SH-SY5Y (cell line): Measurements from ENCODE around the gene STYK1.

Experiments
- GATA2 ChIP-seq: IDR thresholded peaks from 2 replicates; pipeline ENCODE4 v1.6.1; 2011; ENCODE audit warnings: mild to moderate bottlenecking, low read depth, low read length
- GATA3 ChIP-seq: IDR thresholded peaks from 2 replicates; pipeline ENCODE4 v1.6.1; 2011; ENCODE audit warnings: low read depth, mild to moderate bottlenecking, low read length, moderate library complexity

The STYK1 gene

GRCh38 chr12:10701843-10702242 lies 28.0 kb upstream of the STYK1 start:
- TF ChIP-seq GATA3 (no peak), GATA2 (no peak)

- TF ChIP-seq GATA2 (no peak), GATA3 (no peak)
Observed at GRCh38 chr12:10701131-10701681, 27.4 kb upstream of the STYK1 start.

GRCh38 chr12:10700581-10700980 lies 26.7 kb upstream of the STYK1 start:
- TF ChIP-seq GATA2 (no peak), GATA3 (no peak)

DNA sequence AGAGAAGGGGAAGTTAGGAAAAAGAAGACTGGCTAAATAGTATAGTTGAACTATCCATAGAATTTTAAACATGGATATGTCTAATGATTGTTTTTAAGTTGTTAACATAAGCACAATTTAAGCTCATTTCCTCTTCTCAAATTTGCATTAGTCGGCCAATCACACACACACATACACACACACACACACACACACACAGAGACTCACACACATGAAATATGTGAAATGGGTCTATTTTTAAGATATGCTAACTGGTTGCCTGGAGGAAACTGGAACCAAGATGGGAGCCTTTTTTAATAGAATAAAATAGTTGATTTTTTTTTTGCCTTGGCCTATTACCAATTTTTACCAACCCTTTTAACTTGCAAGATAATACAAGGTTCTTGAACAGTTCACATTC lies 24.0 kb upstream of the STYK1 start:
- TF ChIP-seq GATA2 (no peak), GATA3 (no peak)

DNA sequence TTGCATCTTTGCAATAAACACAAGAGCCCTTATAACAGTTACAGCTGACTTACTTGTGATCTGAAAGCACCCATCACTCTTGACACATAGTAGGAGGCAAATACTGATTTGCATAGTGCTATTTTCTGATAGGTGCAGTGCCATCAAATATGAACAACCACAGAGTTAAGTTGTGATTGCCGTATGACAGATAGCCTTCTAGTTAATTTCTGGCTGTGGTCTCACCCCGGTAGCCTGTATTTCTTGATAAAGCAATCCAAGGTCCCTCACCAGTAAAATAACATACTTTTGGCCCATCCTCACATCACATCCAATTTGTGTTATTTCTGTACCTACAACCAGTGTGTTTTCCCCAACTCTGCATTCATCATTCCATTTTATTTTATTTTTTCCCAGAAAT lies 23.3 kb upstream of the STYK1 start:
- TF ChIP-seq GATA2 (no peak), GATA3 (no peak)

DNA sequence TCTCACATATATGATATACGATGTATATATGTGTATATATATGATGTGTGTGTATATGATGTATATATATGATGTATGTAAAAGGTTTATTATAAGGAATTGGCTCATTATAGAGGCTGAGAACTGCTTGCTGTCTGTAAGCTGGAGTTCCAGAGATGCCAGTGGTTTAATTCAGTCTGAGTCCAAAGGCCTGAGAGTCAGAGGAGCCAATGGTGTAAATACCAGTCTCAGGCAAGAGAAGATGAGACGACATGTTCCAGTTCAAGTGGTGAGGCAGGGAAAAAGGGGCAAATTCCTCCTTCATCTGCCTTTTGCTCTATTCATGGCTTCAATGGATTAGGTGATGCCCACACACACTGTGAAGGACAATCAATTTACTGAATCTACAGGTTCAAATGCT lies 17.1 kb upstream of the STYK1 start:
- TF ChIP-seq GATA2 (no peak), GATA3 (no peak)

DNA sequence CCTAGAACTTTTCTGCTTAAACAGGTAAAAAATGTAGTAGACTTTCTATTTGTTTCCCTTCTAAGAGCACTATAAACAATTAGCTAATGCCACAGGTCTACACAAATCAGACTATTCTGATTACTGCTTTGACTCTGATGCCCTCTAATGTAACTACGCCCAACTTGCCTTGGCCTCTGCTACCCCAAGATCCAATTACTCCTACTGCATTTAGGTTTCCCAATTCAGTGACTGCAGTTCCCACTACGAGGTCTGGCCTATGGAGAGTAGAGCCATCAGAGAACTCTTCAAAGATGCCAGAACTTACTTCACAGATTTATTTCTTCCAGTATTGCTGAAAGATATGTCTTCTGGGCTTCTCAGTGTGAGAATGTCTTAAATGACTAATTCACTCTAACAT lies 15.3 kb upstream of the STYK1 start:
- TF ChIP-seq GATA2 (no peak), GATA3 (no peak)

DNA sequence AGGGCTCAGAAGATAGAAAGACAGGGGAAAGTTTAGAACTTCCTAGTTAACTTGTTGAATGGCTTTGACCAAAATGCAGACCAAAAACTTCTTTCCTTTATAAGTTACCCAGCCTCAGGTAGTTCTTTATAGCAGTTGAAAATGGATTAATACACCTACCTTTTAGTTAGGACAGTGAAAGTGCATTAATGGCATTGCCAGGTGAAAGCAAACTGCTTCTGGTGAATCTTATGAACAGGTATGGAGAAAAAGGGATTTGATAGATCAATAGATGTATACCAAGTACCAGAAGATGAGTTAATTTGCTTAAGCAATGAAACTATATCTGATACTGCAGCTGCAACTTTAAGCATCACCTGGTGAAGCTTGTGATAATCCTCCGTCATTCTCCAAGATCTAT lies 14.2 kb upstream of the STYK1 start:
- TF ChIP-seq GATA3 (no peak), GATA2 (no peak)

GRCh38 chr12:10672231-10672868 lies 1.5 kb downstream of the STYK1 start:
- TF ChIP-seq GATA2 (no peak), GATA3 (no peak)

GRCh38 chr12:10669533-10669932 lies 4.3 kb downstream of the STYK1 start:
- TF ChIP-seq GATA2 (no peak), GATA3 (no peak)

- TF ChIP-seq GATA2 (no peak), GATA3 (no peak)
Observed at GRCh38 chr12:10668526-10668925, 5.3 kb downstream of the STYK1 start.

GRCh38 chr12:10667581-10667980 lies 6.3 kb downstream of the STYK1 start:
- TF ChIP-seq GATA3 (no peak), GATA2 (no peak)

DNA sequence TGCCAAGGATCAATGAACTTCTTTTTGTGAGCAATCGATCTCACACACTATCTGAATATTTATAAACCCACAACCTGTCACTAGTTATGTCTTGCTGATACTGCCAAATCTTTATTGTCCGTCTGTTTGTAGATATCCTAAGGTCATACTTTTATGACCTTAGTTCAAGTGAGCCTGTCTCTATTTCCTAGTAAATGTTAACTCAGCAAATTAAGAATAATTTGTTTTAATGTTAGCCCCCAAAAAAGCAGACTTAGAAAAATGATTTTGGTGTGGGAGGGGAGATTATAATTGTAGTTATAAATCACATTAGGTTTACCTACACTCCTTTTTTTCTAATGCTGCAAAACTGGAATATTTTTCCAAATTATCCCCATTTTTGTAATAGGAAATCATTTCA lies 9.4 kb downstream of the STYK1 start:
- TF ChIP-seq GATA3 (no peak), GATA2 (no peak)

GRCh38 chr12:10663869-10664268 lies 10.0 kb downstream of the STYK1 start:
- TF ChIP-seq GATA3 (no peak), GATA2 (no peak)

DNA sequence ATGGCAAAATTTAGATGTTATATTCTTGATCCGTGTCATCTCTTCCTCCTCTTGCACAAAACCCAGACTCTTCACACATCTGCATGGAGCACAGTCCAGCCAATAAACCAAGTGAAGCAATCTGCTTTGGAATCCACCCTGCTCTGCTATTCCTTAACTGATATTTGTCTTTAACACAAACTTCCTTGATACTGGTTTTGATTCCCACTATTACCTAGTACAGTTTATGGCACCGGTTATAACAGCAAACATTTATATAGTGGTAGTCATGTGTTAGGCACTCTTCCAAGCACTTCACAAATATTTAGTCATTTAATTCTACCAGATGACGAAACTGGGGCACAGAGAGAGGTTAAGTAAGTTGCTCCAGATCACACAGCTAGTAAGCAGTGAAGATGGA lies 12.5 kb downstream of the STYK1 start:
- TF ChIP-seq GATA3, result no peak
- TF ChIP-seq GATA2, result no peak

DNA sequence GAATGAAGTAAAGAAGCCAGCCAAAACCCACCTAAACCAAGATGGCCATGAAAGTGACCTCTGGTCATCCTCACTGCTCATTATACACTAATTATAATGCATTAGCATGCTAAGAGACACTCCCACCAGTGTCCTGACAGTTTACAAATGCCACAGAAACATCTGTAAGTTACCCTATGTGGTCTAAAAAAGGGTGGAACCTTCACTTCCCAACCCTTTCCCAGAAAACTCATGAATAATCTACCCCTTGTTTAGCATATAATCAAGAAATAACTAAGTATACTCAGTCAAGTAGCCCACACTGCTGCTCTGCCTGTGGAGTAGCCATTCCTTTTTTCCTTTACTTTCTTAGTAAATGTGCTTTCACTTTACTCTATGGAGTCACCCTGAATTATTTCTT lies 19.8 kb downstream of the STYK1 start:
- TF ChIP-seq GATA2, result no peak
- no peak for TF ChIP-seq GATA3
